HEK293T (cell line): Measurements from ENCODE around the gene KCNIP1.

Experiments
- CTCF ChIA-PET: fragments of 350-600 bp; formaldehyde crosslinking; extraction: SDS; loops from one replicate; lab custom pipeline; 2021; ENCODE audit warnings: antibody characterized with exemption, inconsistent platforms; lab: Yijun Ruan, JAX
- POLR2A ChIA-PET: fragments of 350-600 bp; formaldehyde crosslinking; extraction: SDS; loops from one replicate; lab custom pipeline; 2020; ENCODE audit warnings: antibody characterized with exemption, inconsistent platforms; lab: Yijun Ruan, JAX
- DNase-seq: peaks from one replicate; pipeline ENCODE4 v3.0.0; 2012; ENCODE audit warnings: mixed read lengths; ENCODE audit errors: extremely low spot score
- ARNT ChIP-seq: fragments of 450-650 bp; IDR thresholded peaks from 2 replicates; pipeline ENCODE4 v1.6.1; 2017; ENCODE audit warnings: mild to moderate bottlenecking
- BHLHE40 ChIP-seq: fragments of 450-650 bp; IDR thresholded peaks from 2 replicates; pipeline ENCODE4 v1.6.1; 2016; ENCODE audit warnings: mild to moderate bottlenecking, moderate library complexity, borderline replicate concordance
- CTBP1 ChIP-seq: fragments of 450-650 bp; IDR thresholded peaks from 2 replicates; pipeline ENCODE4 v1.6.1; 2016; ENCODE audit warnings: borderline replicate concordance
- ELF4 ChIP-seq: fragments of 450-650 bp; IDR thresholded peaks from 2 replicates; pipeline ENCODE4 v1.6.1; 2017; ENCODE audit warnings: antibody characterized with exemption
- FOXA1 ChIP-seq: fragments of 450-650 bp; IDR thresholded peaks from 2 replicates; pipeline ENCODE4 v1.6.1; 2016; ENCODE audit warnings: mild to moderate bottlenecking
- FOXK2 ChIP-seq: fragments of 450-650 bp; IDR thresholded peaks from 2 replicates; pipeline ENCODE4 v1.6.1; 2016; ENCODE audit warnings: mild to moderate bottlenecking
- FOXM1 ChIP-seq: fragments of 450-650 bp; IDR thresholded peaks from 2 replicates; pipeline ENCODE4 v1.6.1; 2017; ENCODE audit warnings: mild to moderate bottlenecking, borderline replicate concordance
- HDGF ChIP-seq: fragments of 450-650 bp; IDR thresholded peaks from 2 replicates; pipeline ENCODE4 v1.6.1; 2017; ENCODE audit warnings: antibody characterized with exemption, borderline replicate concordance
- L3MBTL2 ChIP-seq: fragments of 450-650 bp; conservative IDR thresholded peaks from 2 replicates; pipeline ENCODE4 v1.6.1; 2016; ENCODE audit warnings: mild to moderate bottlenecking
- LEF1 ChIP-seq: fragments of 450-650 bp; IDR thresholded peaks from 2 replicates; pipeline ENCODE4 v1.6.1; 2017; ENCODE audit warnings: mild to moderate bottlenecking, borderline replicate concordance
- NFRKB ChIP-seq: fragments of 450-650 bp; IDR thresholded peaks from 2 replicates; pipeline ENCODE4 v1.6.1; 2016; ENCODE audit warnings: mild to moderate bottlenecking, moderate library complexity
- SP1 ChIP-seq: fragments of 450-650 bp; IDR thresholded peaks from 2 replicates; pipeline ENCODE4 v1.6.1; 2017
- SUZ12 ChIP-seq: fragments of 450-650 bp; IDR thresholded peaks from 2 replicates; pipeline ENCODE4 v1.6.1; 2016; ENCODE audit warnings: mild to moderate bottlenecking
- TARDBP ChIP-seq: fragments of 450-650 bp; IDR thresholded peaks from 2 replicates; pipeline ENCODE4 v1.6.1; 2016
- ZNF384 ChIP-seq: fragments of 450-650 bp; IDR thresholded peaks from 2 replicates; pipeline ENCODE4 v1.6.1; 2016
- TF ChIP-seq, protein P1 (sequence below): fragments of 450-650 bp; IDR thresholded peaks from 2 replicates; pipeline ENCODE4 v1.6.1; 2016

The KCNIP1 gene

DNA sequence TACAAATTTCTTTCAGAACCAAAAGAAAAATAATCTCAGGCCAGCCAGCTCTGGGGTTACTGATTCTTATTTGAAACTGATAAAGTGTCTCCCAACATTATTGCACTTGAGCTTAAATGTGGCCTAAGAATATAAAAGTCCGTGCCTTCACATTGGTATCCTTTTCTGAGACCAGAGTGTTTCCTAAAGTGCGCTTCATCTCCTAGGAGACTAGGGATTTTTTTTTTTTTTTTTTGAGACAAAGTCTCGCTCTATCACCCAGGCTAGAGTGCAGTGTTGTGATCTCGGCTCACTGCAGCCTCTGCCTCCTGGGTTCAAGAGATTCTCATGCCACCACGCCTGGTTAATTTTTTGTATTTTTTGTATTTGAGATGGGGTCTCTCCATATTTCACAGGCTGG lies 23.6 kb upstream of the KCNIP1 start:
- DNase-seq, result no peak
- CTCF ChIA-PET, result no interaction called here
- TF ChIP-seq, protein P1, sequence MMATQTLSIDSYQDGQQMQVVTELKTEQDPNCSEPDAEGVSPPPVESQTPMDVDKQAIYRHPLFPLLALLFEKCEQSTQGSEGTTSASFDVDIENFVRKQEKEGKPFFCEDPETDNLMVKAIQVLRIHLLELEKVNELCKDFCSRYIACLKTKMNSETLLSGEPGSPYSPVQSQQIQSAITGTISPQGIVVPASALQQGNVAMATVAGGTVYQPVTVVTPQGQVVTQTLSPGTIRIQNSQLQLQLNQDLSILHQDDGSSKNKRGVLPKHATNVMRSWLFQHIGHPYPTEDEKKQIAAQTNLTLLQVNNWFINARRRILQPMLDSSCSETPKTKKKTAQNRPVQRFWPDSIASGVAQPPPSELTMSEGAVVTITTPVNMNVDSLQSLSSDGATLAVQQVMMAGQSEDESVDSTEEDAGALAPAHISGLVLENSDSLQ, result no peak
- no peak for TF ChIP-seq TARDBP
- TF ChIP-seq HDGF, result no peak
- TF ChIP-seq NFRKB, result no peak
- TF ChIP-seq SP1, result no peak
- TF ChIP-seq L3MBTL2, result no peak
- no peak for TF ChIP-seq FOXA1
- TF ChIP-seq SUZ12, result no peak
- TF ChIP-seq CTBP1, result no peak
- TF ChIP-seq ZNF384, result no peak
- no peak for TF ChIP-seq ELF4
- no peak for TF ChIP-seq FOXM1
- no peak for TF ChIP-seq FOXK2
- POLR2A ChIA-PET, result no interaction called here

DNA sequence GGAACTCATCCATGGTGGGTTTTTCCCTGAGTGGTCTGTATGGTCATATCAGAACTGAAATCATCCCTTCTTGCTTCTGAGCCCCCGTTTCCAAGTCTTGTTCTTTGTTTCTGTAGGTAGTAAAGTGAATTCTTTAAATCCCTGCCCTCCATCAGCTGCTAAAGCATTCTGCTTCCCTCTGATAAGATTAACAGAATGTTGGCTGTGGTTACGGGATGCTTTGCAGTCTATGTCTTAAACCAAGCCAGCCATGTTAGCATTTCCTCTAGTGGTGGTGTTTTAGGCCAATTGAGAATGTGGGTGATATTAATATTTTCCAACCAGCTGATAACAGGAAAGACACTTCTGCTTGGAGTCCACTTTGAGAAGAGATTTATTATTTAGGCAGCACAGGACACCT lies 22.0 kb upstream of the KCNIP1 start:
- no peak for DNase-seq
- POLR2A ChIA-PET, result no interaction called here
- TF ChIP-seq NFRKB, result no peak
- no peak for TF ChIP-seq SP1
- TF ChIP-seq TARDBP, result no peak
- TF ChIP-seq SUZ12, result no peak
- TF ChIP-seq ELF4, result no peak
- no peak for TF ChIP-seq L3MBTL2
- no peak for TF ChIP-seq ZNF384
- TF ChIP-seq FOXM1, result no peak
- TF ChIP-seq ARNT, result no peak

DNA sequence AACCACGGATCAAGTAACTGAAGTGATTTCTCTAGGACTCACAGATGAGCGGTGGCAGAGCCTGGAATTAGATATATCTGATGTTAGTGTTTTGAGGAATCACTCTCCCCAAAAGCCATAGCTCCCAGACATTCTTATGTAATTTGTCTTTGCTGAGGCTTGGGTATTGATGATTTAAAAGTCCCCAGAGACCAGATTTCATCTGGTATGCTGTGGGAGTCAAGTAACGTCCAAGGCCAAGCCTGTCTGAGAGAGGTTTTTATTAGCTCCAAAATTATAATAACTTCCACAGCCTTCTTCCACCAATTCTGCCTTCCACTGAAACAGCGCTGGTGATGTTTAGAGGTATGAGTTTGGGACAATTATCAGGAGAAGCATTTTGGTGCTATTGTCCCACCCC lies 21.3 kb upstream of the KCNIP1 start:
- TF ChIP-seq ZNF384 (no peak), SUZ12 (no peak), FOXM1 (no peak), CTBP1 (no peak), ELF4 (no peak), FOXK2 (no peak), NFRKB (no peak), FOXA1 (no peak), L3MBTL2 (no peak), LEF1 (no peak), ARNT (no peak), SP1 (no peak)
- TF ChIP-seq, protein P1, result no peak
- POLR2A ChIA-PET, result no interaction called here
- CTCF ChIA-PET, result no interaction called here
- DNase-seq, result no peak

More for the DNA sequence above, 22.0 kb upstream of the KCNIP1 start:
- CTCF ChIA-PET, result no interaction called here

DNA sequence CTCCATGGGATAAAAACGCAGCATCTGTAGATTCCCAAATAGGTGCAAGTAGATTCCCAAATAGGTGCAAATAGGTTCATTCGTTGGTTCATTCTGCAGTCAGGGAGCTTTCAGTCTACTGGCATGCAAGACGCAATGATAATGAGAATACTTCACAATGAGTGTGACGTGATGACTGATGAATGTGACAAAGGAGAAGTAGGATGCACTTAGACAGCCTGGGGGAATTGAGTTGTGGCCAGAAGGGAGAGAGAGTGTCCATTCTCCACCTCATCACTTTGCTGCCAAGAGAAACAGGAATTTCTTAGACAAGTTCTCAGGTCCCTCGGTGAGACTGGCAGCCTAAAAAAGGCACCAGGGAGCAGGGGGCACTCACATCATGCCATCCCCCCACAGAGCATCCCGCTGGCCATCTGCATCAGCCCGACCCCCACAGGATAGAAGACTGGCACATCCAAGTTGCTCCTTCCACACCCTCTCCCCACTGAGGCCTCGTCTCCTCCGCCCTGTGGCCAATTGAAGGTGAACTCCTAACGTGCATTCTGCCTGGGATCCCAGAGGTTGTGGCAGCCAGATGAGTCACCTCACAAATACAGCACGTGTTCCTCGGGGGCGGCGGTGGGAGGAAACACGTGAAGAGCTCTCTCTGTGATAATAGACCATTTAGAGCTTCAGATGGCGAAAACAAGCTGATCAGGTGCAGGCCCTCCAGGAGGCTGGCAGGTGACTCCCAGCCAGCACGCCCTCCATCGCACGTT lies 19.9 kb upstream of the KCNIP1 start:
- TF ChIP-seq ARNT (no peak), FOXM1 (no peak), FOXA1 (no peak), FOXK2 (no peak), CTBP1 (no peak), HDGF (no peak), LEF1 (no peak), ZNF384 (no peak), TARDBP (no peak), L3MBTL2 (no peak), SP1 (no peak), ELF4 (no peak)
- TF ChIP-seq, protein P1, result no peak
- POLR2A ChIA-PET, result no interaction called here
- DNase-seq, result no peak
- CTCF ChIA-PET, result no interaction called here

DNA sequence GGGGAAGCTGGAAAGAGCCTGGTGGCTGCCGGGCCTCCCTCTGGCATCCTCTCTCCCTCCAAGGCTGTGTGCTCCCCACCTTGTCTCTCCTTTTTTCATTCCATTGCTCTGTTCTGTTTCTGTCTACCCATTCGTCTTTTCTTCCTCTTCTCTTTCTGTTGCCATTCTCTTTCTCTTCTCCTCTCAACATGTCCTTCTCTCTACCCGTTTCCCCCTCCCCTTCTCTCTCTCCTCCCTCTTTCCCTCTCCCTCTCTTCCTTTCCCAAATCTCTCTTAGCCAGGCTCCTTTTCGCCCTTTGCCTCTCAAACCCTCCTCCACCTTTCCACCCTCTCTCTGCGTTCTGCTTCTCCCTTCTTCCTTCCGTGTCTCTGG lies 19.4 kb upstream of the KCNIP1 start:
- ChIA-PET CTCF (no interaction called here), POLR2A (no interaction called here)
- TF ChIP-seq ZNF384, result no peak
- TF ChIP-seq SUZ12, result no peak
- no peak for TF ChIP-seq CTBP1
- no peak for TF ChIP-seq LEF1
- TF ChIP-seq TARDBP, result no peak
- DNase-seq, result no peak

DNA sequence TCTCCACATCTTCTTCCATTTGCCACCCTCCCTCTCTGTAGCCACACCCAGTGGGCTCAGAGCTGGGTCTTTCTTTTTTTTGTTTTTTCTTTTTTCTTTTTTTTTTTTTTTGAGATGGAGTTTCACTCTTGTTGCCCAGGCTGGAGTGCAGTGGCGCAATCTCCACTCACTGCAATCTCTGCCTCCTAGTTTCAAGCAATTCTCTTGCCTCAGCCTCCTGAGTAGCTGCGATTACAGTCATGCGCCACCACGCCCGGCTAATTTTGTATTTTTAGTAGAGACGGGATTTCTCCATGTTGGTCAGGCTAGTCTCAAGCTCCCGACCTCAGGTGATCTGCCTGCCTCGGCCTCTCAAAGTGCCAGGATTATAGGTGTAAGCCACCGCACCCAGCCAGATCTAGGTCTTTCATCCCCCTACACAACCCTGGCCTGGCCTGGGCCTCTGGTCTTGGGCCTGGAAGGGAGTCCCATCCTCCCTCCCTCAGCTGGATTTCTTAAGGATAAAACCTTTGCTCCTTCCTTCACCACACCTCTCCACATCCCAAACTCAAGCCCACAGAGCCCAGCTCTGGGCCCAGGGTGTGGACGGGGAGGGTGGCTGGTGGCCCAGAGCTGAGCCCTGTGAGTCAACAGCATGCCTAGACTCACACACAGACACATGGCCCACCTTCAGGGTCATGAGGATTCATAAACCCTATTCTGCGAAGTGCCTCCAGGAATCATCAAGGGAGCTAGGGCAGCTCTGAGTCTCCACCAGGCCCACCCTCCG lies 18.8 kb upstream of the KCNIP1 start:
- CTCF ChIA-PET, result interaction anchor here (1.0 kb wide), 1 partner anchor 218 kb away, joined by 3 read pairs; no protein-coding TSS in a partner anchor
- TF ChIP-seq FOXM1 (no peak), L3MBTL2 (no peak), BHLHE40 (no peak), CTBP1 (no peak), SP1 (no peak), LEF1 (no peak), ARNT (no peak), ZNF384 (no peak), FOXA1 (no peak), HDGF (no peak), FOXK2 (no peak), ELF4 (no peak), NFRKB (no peak), TARDBP (no peak), SUZ12 (no peak)
- TF ChIP-seq, protein P1, result no peak
- no peak for DNase-seq
- POLR2A ChIA-PET, result no interaction called here
